ENCODE data around the gene BEND5.

BEND5 gene

GRCh38 chr1:48726557-48727215, 50.0 kb downstream of the BEND5 start:
- no peaks in the 10 kb centered on the region for H3K79me2 ChIP-seq (ENCODE audit: control insufficient read depth, insufficient read depth, low read length)
- DNase-seq: no peak
- H3K27ac ChIP-seq (ENCODE audit: low read depth, low read length): no peak overlapping the region
- H3K79me1 ChIP-seq (ENCODE audit: low read length): no peaks in the 10 kb centered on the region
- no peak overlapping the region for H3K18ac ChIP-seq (ENCODE audit: low read length)
- no peak overlapping the region for H2AK5ac ChIP-seq (ENCODE audit: low read length)
- no peak overlapping the region for H3K4me2 ChIP-seq (ENCODE audit: low read length)
- no peak overlapping the region for H3K56ac ChIP-seq (ENCODE audit: low read length)
- no peak overlapping the region for H4K5ac ChIP-seq (ENCODE audit: low read length)
- no peak overlapping the region for H3K4ac ChIP-seq (ENCODE audit: low read depth, low read length)
- H2BK5ac ChIP-seq (ENCODE audit: low read length): no peak overlapping the region
- H3K36me3 ChIP-seq (ENCODE audit: control insufficient read depth, insufficient read depth, low read length): no peaks in the 10 kb centered on the region
- H3K4me1 ChIP-seq (ENCODE audit: control insufficient read depth, low read depth, low read length): no peaks in the 10 kb centered on the region
- H2BK120ac ChIP-seq (ENCODE audit: low read depth, low read length): no peak overlapping the region
- no peak overlapping the region for H3K9ac ChIP-seq (ENCODE audit: low read length)
- no peak overlapping the region for H3K4me3 ChIP-seq (ENCODE audit: low read length)
- H2BK15ac ChIP-seq (replicated peaks; ENCODE audit: low read depth): no peak overlapping the region
- H3K23ac ChIP-seq (ENCODE audit: low read length): no peak overlapping the region
- no CpG with 5 or more reads among the region's 4 CpGs for WGBS (ENCODE audit: extremely low coverage, insufficient coverage, low lambda C conversion rate)
- no peak overlapping the region for H4K8ac ChIP-seq (ENCODE audit: low read depth, low read length)
- no peaks in the 10 kb centered on the region for H3K27me3 ChIP-seq (ENCODE audit: insufficient read depth, low read length, poor library complexity)

- H3K79me1 ChIP-seq (ENCODE audit: low read length): no peaks in the 10 kb centered on the region
- H3K23ac ChIP-seq (ENCODE audit: low read length): no peak overlapping the region
- H3K79me2 ChIP-seq (ENCODE audit: control insufficient read depth, insufficient read depth, low read length): no peaks in the 10 kb centered on the region
- H3K4me2 ChIP-seq (ENCODE audit: low read length): no peak overlapping the region
- no peak overlapping the region for H3K4me3 ChIP-seq (ENCODE audit: low read length)
- H3K27ac ChIP-seq (ENCODE audit: low read depth, low read length): no peak overlapping the region
- no peak overlapping the region for H3K4ac ChIP-seq (ENCODE audit: low read depth, low read length)
- no peak overlapping the region for H2BK15ac ChIP-seq (replicated peaks; ENCODE audit: low read depth)
- no peak overlapping the region for H4K5ac ChIP-seq (ENCODE audit: low read length)
- no peak for DNase-seq
- no peak overlapping the region for H3K18ac ChIP-seq (ENCODE audit: low read length)
- H4K8ac ChIP-seq (ENCODE audit: low read depth, low read length): no peak overlapping the region
- no peaks in the 10 kb centered on the region for H3K27me3 ChIP-seq (ENCODE audit: insufficient read depth, low read length, poor library complexity)
- WGBS (ENCODE audit: extremely low coverage, insufficient coverage, low lambda C conversion rate): no CpG with 5 or more reads among the region's 2 CpGs
- no peaks in the 10 kb centered on the region for H3K36me3 ChIP-seq (ENCODE audit: control insufficient read depth, insufficient read depth, low read length)
- H3K4me1 ChIP-seq (ENCODE audit: control insufficient read depth, low read depth, low read length): no peaks in the 10 kb centered on the region
- no peak overlapping the region for H2BK5ac ChIP-seq (ENCODE audit: low read length)
- no peak overlapping the region for H2AK5ac ChIP-seq (ENCODE audit: low read length)
- no peak overlapping the region for H3K9ac ChIP-seq (ENCODE audit: low read length)
- H3K56ac ChIP-seq (ENCODE audit: low read length): no peak overlapping the region
- no peak overlapping the region for H2BK120ac ChIP-seq (ENCODE audit: low read depth, low read length)
Measured at GRCh38 chr1:48726139-48726538, 50.6 kb downstream of the BEND5 start.

- H3K4me1 ChIP-seq (ENCODE audit: control insufficient read depth, low read depth, low read length): no peaks in the 10 kb centered on the region
- no peak overlapping the region for H3K56ac ChIP-seq (ENCODE audit: low read length)
- no CpG with 5 or more reads among the region's 5 CpGs for WGBS (ENCODE audit: extremely low coverage, insufficient coverage, low lambda C conversion rate)
- no peaks in the 10 kb centered on the region for H3K27me3 ChIP-seq (ENCODE audit: insufficient read depth, low read length, poor library complexity)
- no peak overlapping the region for H3K9ac ChIP-seq (ENCODE audit: low read length)
- H2BK5ac ChIP-seq (ENCODE audit: low read length): no peak overlapping the region
- H4K8ac ChIP-seq (ENCODE audit: low read depth, low read length): no peak overlapping the region
- H3K27ac ChIP-seq (ENCODE audit: low read depth, low read length): no peak overlapping the region
- H3K79me2 ChIP-seq (ENCODE audit: control insufficient read depth, insufficient read depth, low read length): no peaks in the 10 kb centered on the region
- H3K18ac ChIP-seq (ENCODE audit: low read length): no peak overlapping the region
- no peak overlapping the region for H3K4me3 ChIP-seq (ENCODE audit: low read length)
- no peak overlapping the region for H3K4me2 ChIP-seq (ENCODE audit: low read length)
- no peak overlapping the region for H2AK5ac ChIP-seq (ENCODE audit: low read length)
- no peak for DNase-seq
- H3K23ac ChIP-seq (ENCODE audit: low read length): no peak overlapping the region
- H4K5ac ChIP-seq (ENCODE audit: low read length): no peak overlapping the region
- H2BK15ac ChIP-seq (replicated peaks; ENCODE audit: low read depth): no peak overlapping the region
- no peak overlapping the region for H2BK120ac ChIP-seq (ENCODE audit: low read depth, low read length)
- no peaks in the 10 kb centered on the region for H3K36me3 ChIP-seq (ENCODE audit: control insufficient read depth, insufficient read depth, low read length)
- no peak overlapping the region for H3K4ac ChIP-seq (ENCODE audit: low read depth, low read length)
- no peaks in the 10 kb centered on the region for H3K79me1 ChIP-seq (ENCODE audit: low read length)
Measured at GRCh38 chr1:48725341-48726046, 51.2 kb downstream of the BEND5 start.

GRCh38 chr1:48720929-48721328, 55.8 kb downstream of the BEND5 start:
- H2BK120ac ChIP-seq (ENCODE audit: low read depth, low read length): no peak overlapping the region
- H3K18ac ChIP-seq (ENCODE audit: low read length): no peak overlapping the region
- H3K56ac ChIP-seq (ENCODE audit: low read length): no peak overlapping the region
- no peak overlapping the region for H3K4ac ChIP-seq (ENCODE audit: low read depth, low read length)
- H4K5ac ChIP-seq (ENCODE audit: low read length): no peak overlapping the region
- H2BK5ac ChIP-seq (ENCODE audit: low read length): no peak overlapping the region
- no peak overlapping the region for H3K27ac ChIP-seq (ENCODE audit: low read depth, low read length)
- no peak overlapping the region for H3K4me3 ChIP-seq (ENCODE audit: low read length)
- H2AK5ac ChIP-seq (ENCODE audit: low read length): no peak overlapping the region
- H3K4me1 ChIP-seq (ENCODE audit: control insufficient read depth, low read depth, low read length): no peaks in the 10 kb centered on the region
- no peaks in the 10 kb centered on the region for H3K79me1 ChIP-seq (ENCODE audit: low read length)
- H2BK15ac ChIP-seq (replicated peaks; ENCODE audit: low read depth): no peak overlapping the region
- H3K36me3 ChIP-seq (ENCODE audit: control insufficient read depth, insufficient read depth, low read length): no peaks in the 10 kb centered on the region
- H4K8ac ChIP-seq (ENCODE audit: low read depth, low read length): no peak overlapping the region
- no peak overlapping the region for H3K4me2 ChIP-seq (ENCODE audit: low read length)
- no peaks in the 10 kb centered on the region for H3K79me2 ChIP-seq (ENCODE audit: control insufficient read depth, insufficient read depth, low read length)
- no peak overlapping the region for H3K9ac ChIP-seq (ENCODE audit: low read length)
- H3K27me3 ChIP-seq (ENCODE audit: insufficient read depth, low read length, poor library complexity): no peaks in the 10 kb centered on the region
- no peak overlapping the region for H3K23ac ChIP-seq (ENCODE audit: low read length)
- no peak for DNase-seq

- Histone ChIP-seq H3K36me3 (ENCODE audit: control insufficient read depth, insufficient read depth, low read length) (no peaks in the 10 kb centered on the region), H3K4me3 (ENCODE audit: low read length) (no peak overlapping the region), H3K56ac (ENCODE audit: low read length) (no peak overlapping the region), H3K27ac (ENCODE audit: low read depth, low read length) (no peak overlapping the region), H3K4ac (ENCODE audit: low read depth, low read length) (no peak overlapping the region), H3K23ac (ENCODE audit: low read length) (no peak overlapping the region), H3K79me2 (ENCODE audit: control insufficient read depth, insufficient read depth, low read length) (no peaks in the 10 kb centered on the region), H4K5ac (ENCODE audit: low read length) (no peak overlapping the region), H2BK120ac (ENCODE audit: low read depth, low read length) (no peak overlapping the region), H2BK15ac (replicated peaks; ENCODE audit: low read depth) (no peak overlapping the region), H2BK5ac (ENCODE audit: low read length) (no peak overlapping the region), H2AK5ac (ENCODE audit: low read length) (no peak overlapping the region), H3K79me1 (ENCODE audit: low read length) (no peaks in the 10 kb centered on the region), H3K4me2 (ENCODE audit: low read length) (no peak overlapping the region), H3K9ac (ENCODE audit: low read length) (no peak overlapping the region), H3K4me1 (ENCODE audit: control insufficient read depth, low read depth, low read length) (no peaks in the 10 kb centered on the region), H4K8ac (ENCODE audit: low read depth, low read length) (no peak overlapping the region), H3K27me3 (ENCODE audit: insufficient read depth, low read length, poor library complexity) (no peaks in the 10 kb centered on the region), H3K18ac (ENCODE audit: low read length) (no peak overlapping the region)
- WGBS (ENCODE audit: extremely low coverage, insufficient coverage, low lambda C conversion rate): no CpG with 5 or more reads among the region's 4 CpGs
- no peak for DNase-seq
Measured at GRCh38 chr1:48718705-48719104, 58.0 kb downstream of the BEND5 start.

- no peak overlapping the region for H4K5ac ChIP-seq (ENCODE audit: low read length)
- H3K27me3 ChIP-seq (ENCODE audit: insufficient read depth, low read length, poor library complexity): no peaks in the 10 kb centered on the region
- H2BK5ac ChIP-seq (ENCODE audit: low read length): no peak overlapping the region
- H3K79me2 ChIP-seq (ENCODE audit: control insufficient read depth, insufficient read depth, low read length): no peaks in the 10 kb centered on the region
- H3K23ac ChIP-seq (ENCODE audit: low read length): no peak overlapping the region
- no peak overlapping the region for H2BK15ac ChIP-seq (replicated peaks; ENCODE audit: low read depth)
- H3K36me3 ChIP-seq (ENCODE audit: control insufficient read depth, insufficient read depth, low read length): no peaks in the 10 kb centered on the region
- H3K9ac ChIP-seq (ENCODE audit: low read length): no peak overlapping the region
- H3K4me2 ChIP-seq (ENCODE audit: low read length): no peak overlapping the region
- H3K4me3 ChIP-seq (ENCODE audit: low read length): no peak overlapping the region
- H3K4ac ChIP-seq (ENCODE audit: low read depth, low read length): no peak overlapping the region
- no peaks in the 10 kb centered on the region for H3K79me1 ChIP-seq (ENCODE audit: low read length)
- no peak for DNase-seq
- no peak overlapping the region for H3K27ac ChIP-seq (ENCODE audit: low read depth, low read length)
- no peak overlapping the region for H4K8ac ChIP-seq (ENCODE audit: low read depth, low read length)
- H3K4me1 ChIP-seq (ENCODE audit: control insufficient read depth, low read depth, low read length): no peaks in the 10 kb centered on the region
- H3K18ac ChIP-seq (ENCODE audit: low read length): no peak overlapping the region
- no peak overlapping the region for H2AK5ac ChIP-seq (ENCODE audit: low read length)
- no peak overlapping the region for H3K56ac ChIP-seq (ENCODE audit: low read length)
- H2BK120ac ChIP-seq (ENCODE audit: low read depth, low read length): no peak overlapping the region
Measured at GRCh38 chr1:48718116-48718630, 58.5 kb downstream of the BEND5 start.

Measured in mesendoderm (in vitro differentiated cells).